ELF-1 (cell line): ENCODE measurements around the gene ADAMTS12.
A peak's percentile ranks its signal among the peaks of the same experiment; 100 is the strongest.

Source experiments
- DNase-seq: peaks from one replicate; pipeline ENCODE4 v3.0.0-alpha.2; 2016; ENCODE audit warnings: low read depth, low spot score

ADAMTS12 gene

GRCh38 chr5:33903118-33903517 is 11.3 kb upstream of the ADAMTS12 start:
- no peak for DNase-seq

GRCh38 chr5:33901156-33901555 is 9.4 kb upstream of the ADAMTS12 start:
- DNase-seq = no peak

GRCh38 chr5:33894566-33894965 is 2.8 kb upstream of the ADAMTS12 start:
- no peak for DNase-seq

- peak; percentile 79 for DNase-seq
Observed at GRCh38 chr5:33892620-33893137, 889 bp upstream of the ADAMTS12 start.

GRCh38 chr5:33891446-33891787 is 373 bp downstream of the ADAMTS12 start:
- no peak for DNase-seq

GRCh38 chr5:33890131-33891032 is 1.4 kb downstream of the ADAMTS12 start:
- DNase-seq = peak; percentile 51

- DNase-seq = no peak
Observed at GRCh38 chr5:33888587-33888986, 3.2 kb downstream of the ADAMTS12 start.

- DNase-seq = no peak
Observed at GRCh38 chr5:33887268-33887667, 4.5 kb downstream of the ADAMTS12 start.

GRCh38 chr5:33886283-33886682 is 5.5 kb downstream of the ADAMTS12 start:
- no peak for DNase-seq

GRCh38 chr5:33885679-33886078 is 6.1 kb downstream of the ADAMTS12 start:
- peak; percentile 10 for DNase-seq

- DNase-seq = no peak
Observed at GRCh38 chr5:33883482-33883881, 8.3 kb downstream of the ADAMTS12 start.

- DNase-seq = no peak
Observed at GRCh38 chr5:33880319-33880718, 11.5 kb downstream of the ADAMTS12 start.

GRCh38 chr5:33877449-33877848 is 14.3 kb downstream of the ADAMTS12 start:
- DNase-seq = no peak

GRCh38 chr5:33867241-33867640 is 24.5 kb downstream of the ADAMTS12 start:
- no peak for DNase-seq

GRCh38 chr5:33859177-33859576 is 32.6 kb downstream of the ADAMTS12 start:
- peak; percentile 83 for DNase-seq

GRCh38 chr5:33857037-33857436 is 34.8 kb downstream of the ADAMTS12 start:
- no peak for DNase-seq

- no peak for DNase-seq
Observed at GRCh38 chr5:33855396-33855795, 36.4 kb downstream of the ADAMTS12 start.

- DNase-seq = peak; percentile 85
Observed at GRCh38 chr5:33854733-33855151, 37.0 kb downstream of the ADAMTS12 start.

- DNase-seq = no peak
Observed at GRCh38 chr5:33852837-33853236, 39.0 kb downstream of the ADAMTS12 start.

GRCh38 chr5:33852319-33852718 is 39.5 kb downstream of the ADAMTS12 start:
- no peak for DNase-seq

GRCh38 chr5:33850100-33850594 is 41.6 kb downstream of the ADAMTS12 start:
- DNase-seq = peak; percentile 66

- DNase-seq = no peak
Observed at GRCh38 chr5:33848554-33848953, 43.2 kb downstream of the ADAMTS12 start.

GRCh38 chr5:33846851-33847250 is 44.9 kb downstream of the ADAMTS12 start:
- no peak for DNase-seq
